Caco-2 (cell line): Measurements from ENCODE around the gene CCDC102A. TPM values are rescaled to one million over a fixed set of nuclear protein-coding genes. Genes with fewer than 3 reads are reported as not detected.
"Not testable (repeated sequence)": the region's sequence is repeated elsewhere in the genome, so short reads cannot be mapped to it uniquely, and the experiment has no call there.

ENCODE experiments used
- BruUV-seq: library from RNA; stranded (reverse); fragments of 400-500 nt; replicated peaks from 2 replicates; lab custom pipeline; 2021; lab: Mats Ljungman, UMichigan
- CTCF ChIA-PET: fragments of 300-600 bp; sonication (Branson Sonifier 250); formaldehyde crosslinking; loops from one replicate; lab custom pipeline; 2022; ENCODE audit warnings: antibody characterized with exemption; lab: Charles Lee
- POLR2A ChIA-PET: fragments of 300-600 bp; sonication (Branson Sonifier 250); formaldehyde crosslinking; loops from one replicate; lab custom pipeline; 2022; ENCODE audit warnings: antibody characterized with exemption; lab: Charles Lee
- DNase-seq, 2 experiments: peaks; one replicate each; pipeline versions ENCODE4 v3.0.0 to v3.0.0-alpha.2; 2020 to 2022
- H3K27me3 ChIP-seq: replicated peaks from 2 replicates; pipeline ENCODE4 v1.6.0; 2011; ENCODE audit warnings: low read length; ENCODE audit not compliant: control insufficient read depth, insufficient read depth
- H3K36me3 ChIP-seq: 2 replicates; pipeline ENCODE4 v1.5.1; 2011; ENCODE audit warnings: low read length; ENCODE audit not compliant: control insufficient read depth, insufficient read depth
- H3K4me1 ChIP-seq: fragments of 250-450 bp; sonication (Bioruptor Pico); 2 replicates; pipeline ENCODE4 v1.5.1; 2020; ENCODE audit warnings: mild to moderate bottlenecking
- H3K4me3 ChIP-seq: 2 replicates; pipeline ENCODE4 v1.5.1; 2011; ENCODE audit warnings: low read depth, mild to moderate bottlenecking, control low read depth, low read length
- H3K9me3 ChIP-seq: fragments of 250-450 bp; sonication (Bioruptor Pico); 2 replicates; pipeline ENCODE4 v1.5.1; 2020; ENCODE audit warnings: mild to moderate bottlenecking, moderate library complexity
- H3K27ac Mint-ChIP-seq: one replicate; pipeline ENCODE4 v1.8.0; 2022; ENCODE audit warnings: mixed read lengths; ENCODE audit not compliant: unreplicated experiment
- H3K27me3 Mint-ChIP-seq: one replicate; pipeline ENCODE4 v1.8.0; 2022; ENCODE audit warnings: mixed read lengths; ENCODE audit not compliant: insufficient read depth, unreplicated experiment
- H3K36me3 Mint-ChIP-seq: one replicate; pipeline ENCODE4 v1.8.0; 2022; ENCODE audit warnings: mild to moderate bottlenecking, mixed read lengths; ENCODE audit not compliant: insufficient read depth, unreplicated experiment
- H3K4me1 Mint-ChIP-seq: one replicate; pipeline ENCODE4 v1.8.0; 2022; ENCODE audit warnings: low read depth, mixed read lengths; ENCODE audit not compliant: unreplicated experiment
- H3K4me3 Mint-ChIP-seq: one replicate; pipeline ENCODE4 v1.8.0; 2022; ENCODE audit warnings: mild to moderate bottlenecking, moderate library complexity, mixed read lengths; ENCODE audit not compliant: unreplicated experiment
- H3K9me3 Mint-ChIP-seq: one replicate; pipeline ENCODE4 v1.8.0; 2022; ENCODE audit warnings: mixed read lengths; ENCODE audit not compliant: unreplicated experiment
- CTCF ChIP-seq, 2 experiments: fragments of 200-600 bp in 1 of 2; IDR thresholded peaks; 1 replicate in 1 of 2; 2 replicates in 1 of 2; pipeline versions ENCODE4 v1.5.1 to v1.8.0; 2011 to 2022; ENCODE audit warnings: antibody characterized with exemption in 1 of 2, control low read depth in 1 of 2, inconsistent platforms in 1 of 2, low read depth in 1 of 2, low read length in 1 of 2, mild to moderate bottlenecking in 1 of 2, moderate library complexity in 1 of 2; ENCODE audit not compliant: insufficient read depth in 1 of 2, severe bottlenecking in 1 of 2, unreplicated experiment in 1 of 2
- intact Hi-C: fragments of 100-400 bp; cut with micrococcal nuclease; formaldehyde crosslinking; loops from one replicate; pipeline ENCODE4 v1.10.0; 2022; ENCODE audit not compliant: unreplicated experiment
- total RNA-seq: library from RNA; stranded (reverse); gene quantifications from 2 replicates; pipeline ENCODE4 v1.2.3, GENCODE V29; 2022

The CCDC102A gene
- total RNA-seq, 1 experiment from 2014 or later = 11.8 TPM

- Histone ChIP-seq H3K4me3 (no peak overlapping the region), H3K36me3 (no peaks in the 10 kb centered on the region), H3K27me3 (no peaks in the 10 kb centered on the region), H3K9me3 (no peaks in the 10 kb centered on the region), H3K4me1 (no peaks in the 10 kb centered on the region)
- intact Hi-C loops = no loop called here
- Mint-ChIP-seq H3K27ac (no peak overlapping the region), H3K4me3 (no peak overlapping the region), H3K27me3 (no peaks in the 10 kb centered on the region), H3K36me3 (no peaks in the 10 kb centered on the region), H3K9me3 (peaks cover 7% of the 10 kb centered on the region), H3K4me1 (no peaks in the 10 kb centered on the region)
- DNase-seq = no peak
- BruUV-seq = no TSS peak
- no peak for TF ChIP-seq CTCF (IDR thresholded peaks at IDR 0.05; ENCODE audit: insufficient read depth in 1 of 2, low read depth in 1 of 2, low read length in 1 of 2, severe bottlenecking in 1 of 2, unreplicated experiment in 1 of 2)
- ChIA-PET POLR2A (no interaction called here), CTCF (no interaction called here)
Observed at GRCh38 chr16:57551057-57551456, 14.7 kb upstream of the CCDC102A start.

GRCh38 chr16:57549730-57550129 is 13.4 kb upstream of the CCDC102A start:
- Mint-ChIP-seq H3K4me1 (no peaks in the 10 kb centered on the region), H3K4me3 (no peak overlapping the region), H3K27ac (no peak overlapping the region), H3K9me3 (no peaks in the 10 kb centered on the region), H3K27me3 (no peaks in the 10 kb centered on the region), H3K36me3 (no peaks in the 10 kb centered on the region)
- CTCF ChIA-PET = no interaction called here
- Histone ChIP-seq H3K4me3 (no peak overlapping the region), H3K36me3 (no peaks in the 10 kb centered on the region), H3K27me3 (no peaks in the 10 kb centered on the region), H3K9me3 (no peaks in the 10 kb centered on the region), H3K4me1 (no peaks in the 10 kb centered on the region)
- intact Hi-C loops = no loop called here
- BruUV-seq = no TSS peak
- TF ChIP-seq CTCF (IDR thresholded peaks at IDR 0.05; ENCODE audit: insufficient read depth in 1 of 2, low read depth in 1 of 2, low read length in 1 of 2, severe bottlenecking in 1 of 2, unreplicated experiment in 1 of 2) = no peak
- no peak for DNase-seq
- POLR2A ChIA-PET = no interaction called here

- Mint-ChIP-seq H3K27me3 (no peaks in the 10 kb centered on the region), H3K36me3 (no peaks in the 10 kb centered on the region), H3K9me3 (no peaks in the 10 kb centered on the region), H3K4me1 (no peaks in the 10 kb centered on the region), H3K27ac (no peak overlapping the region), H3K4me3 (no peak overlapping the region)
- H3K9me3 ChIP-seq = no peaks in the 10 kb centered on the region
- H3K4me1 ChIP-seq = no peaks in the 10 kb centered on the region
- POLR2A ChIA-PET = no interaction called here
- CTCF ChIA-PET = interaction anchor here (0.7 kb wide), 1 partner anchor 1182 kb away, joined by 5 read pairs; no protein-coding TSS in a partner anchor
- no peak for DNase-seq
- BruUV-seq = no TSS peak
- no peak for TF ChIP-seq CTCF (IDR thresholded peaks at IDR 0.05; ENCODE audit: insufficient read depth in 1 of 2, low read depth in 1 of 2, low read length in 1 of 2, severe bottlenecking in 1 of 2, unreplicated experiment in 1 of 2)
- no peaks in the 10 kb centered on the region for H3K36me3 ChIP-seq
- no peaks in the 10 kb centered on the region for H3K27me3 ChIP-seq
- no peak overlapping the region for H3K4me3 ChIP-seq
- intact Hi-C loops = no loop called here
Observed at GRCh38 chr16:57548408-57548807, 12.0 kb upstream of the CCDC102A start.

- H3K27me3 Mint-ChIP-seq, intact Hi-C loops, H3K9me3 ChIP-seq, BruUV-seq, H3K4me1 ChIP-seq, H3K27ac Mint-ChIP-seq, POLR2A ChIA-PET, H3K36me3 ChIP-seq, H3K4me1 Mint-ChIP-seq, CTCF ChIA-PET, H3K27me3 ChIP-seq, H3K36me3 Mint-ChIP-seq, H3K9me3 Mint-ChIP-seq, DNase-seq, H3K4me3 ChIP-seq, H3K4me3 Mint-ChIP-seq: not testable (repeated sequence)
Observed at GRCh38 chr16:57547524-57547923, 11.2 kb upstream of the CCDC102A start.
